Measurements from ENCODE around the gene ACSL4.

DNA sequence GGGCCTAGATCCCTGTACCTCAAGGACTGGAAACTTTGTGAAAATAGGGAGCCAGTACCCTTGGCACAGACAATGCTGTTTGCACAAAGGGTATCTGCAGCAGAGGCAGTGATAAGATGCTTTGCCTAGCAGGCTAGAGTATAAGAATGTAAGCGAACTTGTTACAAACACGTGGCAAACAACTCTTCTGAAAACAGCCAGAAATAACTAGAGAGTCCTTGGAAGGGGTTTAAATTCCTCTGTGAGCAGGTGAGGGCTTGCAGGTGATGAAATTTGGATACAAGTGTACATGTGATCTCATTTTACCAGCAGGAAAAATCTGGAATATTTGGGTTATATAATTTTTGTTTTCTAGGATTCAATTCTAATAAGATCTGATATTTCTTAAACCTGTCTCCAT, 18.6 kb upstream of the ACSL4 start:
- TF ChIP-seq, protein P1, sequence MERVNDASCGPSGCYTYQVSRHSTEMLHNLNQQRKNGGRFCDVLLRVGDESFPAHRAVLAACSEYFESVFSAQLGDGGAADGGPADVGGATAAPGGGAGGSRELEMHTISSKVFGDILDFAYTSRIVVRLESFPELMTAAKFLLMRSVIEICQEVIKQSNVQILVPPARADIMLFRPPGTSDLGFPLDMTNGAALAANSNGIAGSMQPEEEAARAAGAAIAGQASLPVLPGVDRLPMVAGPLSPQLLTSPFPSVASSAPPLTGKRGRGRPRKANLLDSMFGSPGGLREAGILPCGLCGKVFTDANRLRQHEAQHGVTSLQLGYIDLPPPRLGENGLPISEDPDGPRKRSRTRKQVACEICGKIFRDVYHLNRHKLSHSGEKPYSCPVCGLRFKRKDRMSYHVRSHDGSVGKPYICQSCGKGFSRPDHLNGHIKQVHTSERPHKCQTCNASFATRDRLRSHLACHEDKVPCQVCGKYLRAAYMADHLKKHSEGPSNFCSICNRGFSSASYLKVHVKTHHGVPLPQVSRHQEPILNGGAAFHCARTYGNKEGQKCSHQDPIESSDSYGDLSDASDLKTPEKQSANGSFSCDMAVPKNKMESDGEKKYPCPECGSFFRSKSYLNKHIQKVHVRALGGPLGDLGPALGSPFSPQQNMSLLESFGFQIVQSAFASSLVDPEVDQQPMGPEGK (CRISPR knock-in tag; IDR thresholded peaks at IDR 0.05; ENCODE audit: borderline replicate concordance), result no peak
- no peak for TF ChIP-seq ZNF565 (CRISPR knock-in tag; conservative IDR thresholded peaks at IDR 0.05; ENCODE audit: low read depth)
- TF ChIP-seq ZNF8 (CRISPR knock-in tag; IDR thresholded peaks at IDR 0.05), result no peak
- TF ChIP-seq PPARA (CRISPR knock-in tag; IDR thresholded peaks at IDR 0.05; ENCODE audit: borderline replicate concordance), result no peak
- no peak for TF ChIP-seq ARNTL (CRISPR knock-in tag; IDR thresholded peaks at IDR 0.05; ENCODE audit: borderline replicate concordance, low read depth)
- no peak for TF ChIP-seq CSDC2 (CRISPR knock-in tag; IDR thresholded peaks at IDR 0.05)
- no peak for TF ChIP-seq RARB (CRISPR knock-in tag; IDR thresholded peaks at IDR 0.05)
- no peak for TF ChIP-seq SNAI2 (CRISPR knock-in tag; IDR thresholded peaks at IDR 0.05)
- TF ChIP-seq, protein P2, sequence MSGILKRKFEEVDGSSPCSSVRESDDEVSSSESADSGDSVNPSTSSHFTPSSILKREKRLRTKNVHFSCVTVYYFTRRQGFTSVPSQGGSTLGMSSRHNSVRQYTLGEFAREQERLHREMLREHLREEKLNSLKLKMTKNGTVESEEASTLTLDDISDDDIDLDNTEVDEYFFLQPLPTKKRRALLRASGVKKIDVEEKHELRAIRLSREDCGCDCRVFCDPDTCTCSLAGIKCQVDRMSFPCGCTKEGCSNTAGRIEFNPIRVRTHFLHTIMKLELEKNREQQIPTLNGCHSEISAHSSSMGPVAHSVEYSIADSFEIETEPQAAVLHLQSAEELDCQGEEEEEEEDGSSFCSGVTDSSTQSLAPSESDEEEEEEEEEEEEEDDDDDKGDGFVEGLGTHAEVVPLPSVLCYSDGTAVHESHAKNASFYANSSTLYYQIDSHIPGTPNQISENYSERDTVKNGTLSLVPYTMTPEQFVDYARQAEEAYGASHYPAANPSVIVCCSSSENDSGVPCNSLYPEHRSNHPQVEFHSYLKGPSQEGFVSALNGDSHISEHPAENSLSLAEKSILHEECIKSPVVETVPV (CRISPR knock-in tag; IDR thresholded peaks at IDR 0.05), result no peak

Data from SK-N-SH treated with all-trans-retinoic acid at 6 μM for 48 hours (cell line).